HEK293 (cell line): Measurements from ENCODE around the gene ACSF2.

ENCODE experiments used
- CTCF ChIA-PET: fragments of 350-600 bp; formaldehyde crosslinking; extraction: SDS; loops from one replicate; lab custom pipeline; 2021; ENCODE audit warnings: antibody characterized with exemption; lab: Yijun Ruan, JAX
- POLR2A ChIA-PET: fragments of 300-600 bp; formaldehyde crosslinking; extraction: SDS; loops from one replicate; lab custom pipeline; 2020; ENCODE audit warnings: antibody characterized with exemption, inconsistent platforms; lab: Yijun Ruan, JAX
- H3K27ac ChIP-seq: fragments of 200-500 bp; sonication (Bioruptor generic); 2 replicates; pipeline ENCODE4 v1.5.1; 2014; ENCODE audit warnings: low read depth, low read length, control low read depth, inconsistent platforms; ENCODE audit errors: extremely low read depth
- H3K36me3 ChIP-seq, 2 experiments: fragments of 200-500 bp in 1 of 2; sonication (Bioruptor generic) in 1 of 2; 1 replicate in 1 of 2; 2 replicates in 1 of 2; pipeline ENCODE4 v1.5.1; 2014 to 2017; ENCODE audit warnings: inconsistent platforms in 2 of 2, low read length in 2 of 2; ENCODE audit not compliant: control insufficient read depth in 2 of 2, insufficient read depth in 1 of 2
- H3K4me1 ChIP-seq: fragments of 200-500 bp; sonication (Bioruptor generic); 2 replicates; pipeline ENCODE4 v1.5.1; 2014; ENCODE audit warnings: mild to moderate bottlenecking, low read length, inconsistent platforms; ENCODE audit not compliant: control insufficient read depth, insufficient read depth
- H3K4me3 ChIP-seq: 2 replicates; pipeline ENCODE4 v1.5.1; 2011; ENCODE audit warnings: low read depth, mild to moderate bottlenecking, control low read depth, low read length, moderate library complexity
- H3K9me3 ChIP-seq: fragments of 200-500 bp; sonication (Bioruptor generic); 2 replicates; pipeline ENCODE4 v1.5.1; 2014; ENCODE audit warnings: low read depth, low read length, inconsistent platforms; ENCODE audit not compliant: control insufficient read depth, insufficient read depth
- KLF1 ChIP-seq: fragments of 450-650 bp; formaldehyde crosslinking; IDR thresholded peaks from 2 replicates; pipeline ENCODE4 v1.5.1; 2016; ENCODE audit warnings: missing biosample characterization, missing genetic modification characterization
- PRDM10 ChIP-seq: fragments of 450-650 bp; formaldehyde crosslinking; IDR thresholded peaks from 2 replicates; pipeline ENCODE4 v1.5.1; 2016; ENCODE audit warnings: missing biosample characterization, missing genetic modification characterization
- TSHZ1 ChIP-seq: fragments of 450-650 bp; formaldehyde crosslinking; IDR thresholded peaks from 2 replicates; pipeline ENCODE4 v1.5.1; 2016; ENCODE audit warnings: missing biosample characterization, missing genetic modification characterization, borderline replicate concordance
- ZIC2 ChIP-seq: fragments of 450-650 bp; formaldehyde crosslinking; IDR thresholded peaks from 2 replicates; pipeline ENCODE4 v1.5.1; 2016; ENCODE audit warnings: missing biosample characterization, missing genetic modification characterization
- ZNF530 ChIP-seq: fragments of 450-650 bp; formaldehyde crosslinking; IDR thresholded peaks from 2 replicates; pipeline ENCODE4 v1.5.1; 2016; ENCODE audit warnings: low read depth, missing biosample characterization, missing genetic modification characterization
- ZNF560 ChIP-seq: fragments of 450-650 bp; formaldehyde crosslinking; IDR thresholded peaks from 2 replicates; pipeline ENCODE4 v1.5.1; 2017; ENCODE audit warnings: missing biosample characterization, missing genetic modification characterization, borderline replicate concordance

ACSF2 gene

GRCh38 chr17:50517504-50518383 lies 91.7 kb downstream of the ACSF2 start:
- ChIA-PET CTCF (interaction anchor here (0.5 to 3.2 kb wide), 4 partner anchors 16 to 168 kb away, joined by 3 to 16 read pairs (median 6); partner anchors contain the start of gene RSAD1), POLR2A (interaction anchor here (0.5 to 1.1 kb wide), 2 partner anchors 10 to 316 kb away, joined by 3 to 4 read pairs; partner anchors contain the start of gene COL1A1)
- no peaks in the 10 kb centered on the region for H3K4me1 ChIP-seq

GRCh38 chr17:50518384-50519023 lies 92.5 kb downstream of the ACSF2 start:
- H3K4me1 ChIP-seq = no peaks in the 10 kb centered on the region
- no peaks in the 10 kb centered on the region for H3K9me3 ChIP-seq
- ChIA-PET CTCF (interaction anchor here (0.6 to 2.0 kb wide), 3 partner anchors 107 to 459 kb away, joined by 3 to 6 read pairs (median 5); no protein-coding TSS in a partner anchor), POLR2A (interaction anchor here (1.1 kb wide), 1 partner anchor 9 kb away, joined by 3 read pairs; no protein-coding TSS in a partner anchor)
- H3K27ac ChIP-seq = no peak overlapping the region
- peak; percentile 49 for TF ChIP-seq ZIC2 (tag by site-specific recombination)
- TF ChIP-seq TSHZ1 (tag by site-specific recombination) = no peak
- no peak overlapping the region for H3K4me3 ChIP-seq
- H3K36me3 ChIP-seq = no peaks in the 10 kb centered on the region

More at GRCh38 chr17:50517504-50518383, 91.7 kb downstream of the ACSF2 start:
- Histone ChIP-seq H3K36me3 (no peaks in the 10 kb centered on the region), H3K27ac (no peak overlapping the region), H3K9me3 (no peaks in the 10 kb centered on the region)
- TF ChIP-seq KLF1 (no peak), ZNF560 (tag by site-specific recombination) (no peak)
- TF ChIP-seq, all 188 proteins: peak for 0
- no peak overlapping the region for H3K4me3 ChIP-seq

- POLR2A ChIA-PET = interaction anchor here (0.6 to 1.1 kb wide), 2 partner anchors 8 to 347 kb away, joined by 3 read pairs; partner anchors contain the start of gene TOB1
- TF ChIP-seq ZNF530 (tag by site-specific recombination) (no peak), PRDM10 (tag by site-specific recombination) (no peak)
- CTCF ChIA-PET = interaction anchor here (0.6 to 2.0 kb wide), 6 partner anchors 18 to 458 kb away, joined by 3 to 6 read pairs (median 4); partner anchors contain the start of gene RSAD1
These were observed 93.3 kb downstream of the ACSF2 start for GRCh38 chr17:50519141-50519834.

More at GRCh38 chr17:50519141-50519834, 93.3 kb downstream of the ACSF2 start:
- no peaks in the 10 kb centered on the region for H3K36me3 ChIP-seq
- H3K4me1 ChIP-seq = no peaks in the 10 kb centered on the region
- H3K9me3 ChIP-seq = no peaks in the 10 kb centered on the region
- H3K4me3 ChIP-seq = no peak overlapping the region
- H3K27ac ChIP-seq = no peak overlapping the region
